SIG-M5 treated with dmso at 0.1 percent for 504 hours (cell line): ENCODE data around the gene CSGALNACT2.
A peak's percentile ranks its signal among the peaks of the same experiment; 100 is the strongest.
"Not testable (repeated sequence)": the region's sequence is repeated elsewhere in the genome, so short reads cannot be mapped to it uniquely, and the experiment has no call there.

Experiments
- DNase-seq: peaks from one replicate; lab custom pipeline; 2025; ENCODE audit not compliant: unreplicated experiment; lab: John Stamatoyannopoulos, UW

CSGALNACT2 gene

DNA sequence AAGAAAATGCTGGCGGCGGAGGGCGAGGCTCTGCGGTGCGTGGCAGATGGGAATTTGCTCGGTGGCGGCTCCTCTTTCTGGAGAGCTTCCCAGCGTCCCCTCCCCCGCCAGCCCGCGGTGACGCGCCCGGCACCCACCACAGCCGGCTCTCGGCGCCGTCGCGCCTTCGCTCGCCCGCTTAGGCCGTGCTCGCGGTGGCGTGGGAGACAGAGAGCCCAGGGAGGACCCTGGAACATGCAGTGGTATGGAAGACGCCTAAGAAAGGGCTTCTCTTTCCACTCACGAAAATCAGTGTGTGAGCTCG is 576 bp upstream of the CSGALNACT2 start:
- peak; percentile 9 for DNase-seq

DNA sequence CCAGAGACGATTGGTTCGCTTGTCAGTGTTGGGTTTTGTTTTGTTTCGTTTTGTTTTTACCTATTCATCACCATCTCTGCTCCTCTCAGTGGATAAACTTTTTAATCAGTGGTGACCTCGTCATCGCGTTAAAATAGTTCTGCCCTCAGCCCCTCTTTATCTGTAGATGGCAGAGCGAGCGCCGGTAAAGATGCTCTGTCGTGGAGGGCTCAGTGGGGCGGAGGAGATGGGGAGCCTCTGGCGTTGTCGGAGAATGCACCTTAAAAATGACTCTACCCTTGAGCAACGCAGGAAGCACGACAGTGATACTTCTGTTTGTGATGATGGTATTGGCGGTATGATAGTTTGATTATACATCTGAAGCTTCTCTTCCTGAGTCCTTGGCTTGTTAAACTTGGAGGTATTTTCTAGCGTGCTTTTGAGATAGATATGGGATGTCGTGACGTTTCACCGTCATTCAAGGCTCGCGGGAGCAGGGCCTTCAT is 554 bp downstream of the CSGALNACT2 start:
- DNase-seq = peak; percentile 51

DNA sequence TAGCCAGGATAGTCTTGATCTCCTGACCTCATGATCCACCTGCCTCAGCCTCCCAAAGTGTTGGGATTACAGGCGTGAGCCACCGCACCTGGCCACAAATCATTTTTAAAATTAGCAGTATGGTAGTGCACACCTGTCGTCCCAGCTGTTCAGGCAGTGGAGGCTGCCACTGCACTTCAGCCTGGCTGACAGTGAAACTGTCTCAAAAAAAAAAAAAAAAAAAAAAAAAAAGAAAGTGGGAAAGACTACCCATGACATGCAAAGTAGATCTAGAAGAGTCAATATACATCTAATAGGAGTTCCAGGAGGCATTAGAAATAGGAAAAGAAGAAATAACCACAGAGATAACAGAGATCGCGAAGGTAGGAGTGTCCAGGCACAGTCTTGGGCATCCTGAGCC is 3.2 kb downstream of the CSGALNACT2 start:
- DNase-seq = no peak

DNA sequence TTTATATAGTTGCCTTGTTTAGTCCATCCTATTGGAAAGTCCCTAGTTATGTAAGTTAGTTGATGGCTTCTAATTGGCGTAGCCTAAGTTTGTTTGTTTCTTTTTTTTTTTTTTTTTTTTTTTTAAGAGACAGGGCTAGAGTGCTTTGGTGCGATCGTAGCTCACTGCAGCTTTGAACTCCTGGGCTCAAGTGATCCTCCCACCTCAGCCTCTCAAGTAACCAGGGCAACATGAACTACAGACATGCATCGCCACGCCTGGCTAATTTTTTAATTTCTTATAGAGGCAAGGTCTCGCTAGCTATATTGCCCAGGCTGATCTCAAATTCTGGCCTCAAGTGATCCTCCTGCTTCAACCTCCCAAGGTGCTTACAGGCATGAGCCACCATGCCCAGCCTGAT is 7.1 kb downstream of the CSGALNACT2 start:
- no peak for DNase-seq

DNA sequence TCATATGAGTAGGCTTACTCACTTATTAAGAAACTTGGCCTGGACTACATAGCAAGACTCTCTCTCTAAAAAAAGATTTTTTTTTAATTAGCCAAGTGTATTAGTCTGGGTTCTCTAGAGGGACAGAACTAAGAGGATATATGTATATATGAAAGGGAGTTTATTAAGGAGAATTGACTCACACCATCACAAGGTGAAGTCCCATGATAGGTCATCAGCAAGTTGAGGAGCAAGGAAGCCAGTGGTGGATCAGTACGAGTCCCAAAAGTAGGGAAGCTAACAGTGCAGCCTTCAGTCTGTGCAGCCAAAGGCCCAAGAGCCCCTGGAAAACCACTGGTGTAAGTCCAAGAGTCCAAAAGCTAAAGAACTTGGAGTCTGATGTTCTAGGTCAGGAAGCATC is 7.7 kb downstream of the CSGALNACT2 start:
- not testable (repeated sequence) for DNase-seq

DNA sequence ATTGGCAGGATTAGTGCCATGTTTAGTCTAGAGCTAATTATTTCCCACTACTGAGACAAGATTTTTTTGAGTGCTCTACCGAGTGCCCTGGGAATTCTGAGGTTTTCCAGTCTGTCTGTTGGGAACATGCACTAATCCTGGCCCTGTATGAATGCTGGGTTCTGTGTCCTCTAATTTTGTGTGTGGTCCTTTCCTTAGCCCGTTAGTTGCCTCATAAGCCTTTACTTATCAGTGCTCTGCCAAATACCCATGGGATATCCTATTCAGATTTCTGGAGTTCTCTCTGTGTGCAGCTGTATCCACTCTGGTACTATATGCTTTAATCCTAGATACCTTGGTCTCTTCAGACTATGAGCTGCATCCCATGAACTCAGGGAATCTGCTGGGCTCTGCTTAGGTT is 13.1 kb downstream of the CSGALNACT2 start:
- no peak for DNase-seq

DNA sequence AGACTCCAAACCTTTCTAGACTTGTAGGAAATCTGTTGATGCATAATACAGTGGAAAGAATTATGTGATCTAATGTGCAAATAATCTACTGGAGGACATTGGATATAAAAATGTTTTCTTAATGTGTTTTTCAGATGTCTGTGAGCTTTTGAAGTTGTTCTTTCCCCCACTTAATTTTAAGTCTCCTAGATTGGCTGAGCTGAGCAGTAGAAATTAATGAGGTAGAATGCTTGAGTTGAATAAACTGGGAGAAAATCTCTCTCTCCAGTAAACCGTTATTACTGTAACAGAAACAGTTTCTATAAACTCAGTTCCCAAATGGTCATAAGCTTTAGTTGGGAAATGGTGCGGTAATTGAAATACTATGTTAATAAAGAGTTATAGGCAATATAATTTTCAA is 15.7 kb downstream of the CSGALNACT2 start:
- DNase-seq = no peak

DNA sequence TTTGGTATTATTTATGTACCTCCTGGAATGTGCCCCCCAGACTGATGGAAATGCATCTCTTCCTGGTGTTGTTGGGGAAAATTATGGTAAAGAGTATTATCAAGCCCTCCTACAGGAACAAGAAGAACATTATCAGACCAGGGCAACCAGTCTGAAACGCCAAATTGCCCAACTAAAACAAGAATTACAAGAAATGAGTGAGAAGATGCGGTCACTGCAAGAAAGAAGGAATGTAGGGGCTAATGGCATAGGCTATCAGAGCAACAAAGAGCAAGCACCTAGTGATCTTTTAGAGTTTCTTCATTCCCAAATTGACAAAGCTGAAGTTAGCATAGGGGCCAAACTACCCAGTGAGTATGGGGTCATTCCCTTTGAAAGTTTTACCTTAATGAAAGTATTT is 17.0 kb downstream of the CSGALNACT2 start:
- no peak for DNase-seq

DNA sequence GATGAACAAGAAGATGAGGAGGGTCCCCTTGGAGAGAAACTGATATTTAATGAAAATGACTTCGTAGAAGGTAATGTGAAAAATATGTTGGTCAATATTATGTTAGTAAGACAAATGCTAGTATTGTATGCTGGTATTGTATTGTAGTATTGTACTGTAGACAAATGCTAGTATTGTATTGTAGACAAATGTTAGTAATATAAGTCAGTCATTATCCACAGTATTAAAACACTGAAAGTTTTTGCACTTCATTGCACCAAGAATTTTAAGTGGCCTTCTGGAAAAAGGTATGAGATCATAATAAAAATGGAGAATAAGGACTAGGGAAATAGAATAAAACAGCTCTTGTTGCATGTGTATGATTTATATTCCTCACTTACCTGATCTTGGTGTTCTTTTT is 17.5 kb downstream of the CSGALNACT2 start:
- DNase-seq = no peak

DNA sequence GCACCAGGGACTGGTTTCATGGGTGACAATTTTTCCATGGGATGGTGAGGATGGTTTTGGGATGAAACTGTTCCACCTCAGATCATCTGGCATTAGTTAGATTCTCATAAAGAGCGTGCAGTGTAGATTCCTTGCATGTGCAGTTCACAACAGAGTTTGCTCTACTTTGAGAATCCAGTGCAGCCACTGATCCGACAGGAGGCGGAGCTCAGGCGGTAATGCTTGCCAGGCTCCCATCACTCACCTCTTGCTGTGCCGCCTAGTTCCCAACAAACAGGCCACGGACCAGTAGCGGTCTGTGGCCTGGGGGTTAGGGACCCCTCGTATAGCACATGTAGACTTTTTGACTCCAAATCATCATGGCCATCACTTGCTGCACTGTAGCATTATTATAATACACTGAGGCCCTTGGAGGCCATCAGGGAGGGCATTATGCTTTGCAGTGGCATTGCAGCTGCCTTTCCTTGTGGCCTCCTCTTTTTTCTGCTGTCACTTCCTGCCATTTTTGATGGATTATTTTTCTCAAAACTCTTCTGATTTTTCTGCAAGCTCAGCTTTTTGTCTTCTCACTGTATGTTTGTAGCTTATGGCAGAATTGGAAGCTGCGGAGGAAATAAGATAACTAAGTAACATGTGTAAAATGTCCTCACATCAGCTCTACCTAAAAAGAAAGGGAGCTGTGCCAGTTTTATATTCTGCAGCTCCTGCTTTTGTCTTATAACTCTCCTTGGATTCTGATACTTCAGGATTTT is 18.5 kb downstream of the CSGALNACT2 start:
- no peak for DNase-seq

DNA sequence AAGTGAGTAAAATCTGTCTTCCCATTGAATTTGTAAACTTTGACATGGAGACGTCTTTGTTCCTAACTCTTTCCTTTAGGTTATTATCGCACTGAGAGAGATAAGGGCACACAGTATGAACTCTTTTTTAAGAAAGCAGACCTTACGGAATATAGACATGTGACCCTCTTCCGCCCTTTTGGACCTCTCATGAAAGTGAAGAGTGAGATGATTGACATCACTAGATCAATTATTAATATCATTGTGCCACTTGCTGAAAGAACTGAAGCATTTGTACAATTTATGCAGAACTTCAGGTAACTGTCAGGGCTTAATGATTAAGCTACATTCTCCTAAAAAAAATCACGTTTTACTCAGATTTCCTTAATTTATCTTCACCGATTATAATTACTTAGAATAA is 20.4 kb downstream of the CSGALNACT2 start:
- no peak for DNase-seq

DNA sequence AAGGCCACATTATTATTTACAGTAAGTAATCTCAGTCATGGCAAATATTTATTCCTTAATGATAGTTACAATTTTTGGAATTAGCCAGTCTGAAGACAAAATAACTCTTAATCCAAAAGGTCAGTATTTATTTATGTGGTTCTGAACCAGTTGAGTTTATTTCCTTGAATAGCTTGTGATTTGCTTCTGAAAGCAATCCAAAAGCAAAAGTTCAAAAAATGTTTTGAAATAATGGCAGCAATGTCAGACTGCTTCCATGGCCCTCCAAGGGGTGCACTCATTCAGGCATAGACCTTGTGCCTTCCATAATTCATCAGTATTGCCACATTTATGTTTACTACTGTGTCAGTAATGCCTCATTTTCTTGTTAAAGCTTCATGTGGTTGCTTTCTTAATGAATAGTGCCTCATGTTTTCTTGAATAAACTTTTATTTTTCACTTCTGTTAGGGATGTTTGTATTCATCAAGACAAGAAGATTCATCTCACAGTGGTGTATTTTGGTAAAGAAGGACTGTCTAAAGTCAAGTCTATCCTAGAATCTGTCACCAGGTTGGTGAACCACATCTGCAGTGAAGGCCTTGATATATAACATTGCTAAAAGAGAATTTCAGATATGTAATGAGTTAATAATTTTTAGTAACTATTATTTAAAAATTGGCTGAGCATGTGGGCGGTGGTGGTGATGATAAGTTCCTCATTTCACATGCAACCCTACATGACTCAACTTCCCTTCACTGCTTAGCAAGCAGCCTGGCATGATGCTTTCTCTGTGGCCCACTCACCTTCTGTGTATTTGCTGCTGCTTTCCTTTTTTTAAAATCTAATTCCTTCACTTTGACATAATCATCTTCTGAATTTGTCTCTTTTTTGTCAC is 22.0 kb downstream of the CSGALNACT2 start:
- DNase-seq = peak; percentile 54

DNA sequence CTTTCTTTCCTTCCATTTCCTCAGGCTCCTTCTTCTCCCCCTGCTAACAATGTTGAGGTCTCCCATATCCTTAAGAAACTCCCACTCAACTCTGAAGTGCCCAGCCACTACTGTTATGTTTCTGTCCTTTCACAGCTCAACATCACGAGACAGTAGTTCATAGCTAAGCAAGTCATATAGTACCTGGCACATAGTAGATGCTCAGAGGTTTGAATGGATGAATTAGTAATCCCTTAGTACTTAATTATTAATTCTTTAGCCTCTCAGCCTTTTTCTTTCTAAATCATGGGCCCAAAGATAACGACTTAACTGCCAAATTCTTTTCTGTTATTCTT is 22.6 kb downstream of the CSGALNACT2 start:
- no peak for DNase-seq

DNA sequence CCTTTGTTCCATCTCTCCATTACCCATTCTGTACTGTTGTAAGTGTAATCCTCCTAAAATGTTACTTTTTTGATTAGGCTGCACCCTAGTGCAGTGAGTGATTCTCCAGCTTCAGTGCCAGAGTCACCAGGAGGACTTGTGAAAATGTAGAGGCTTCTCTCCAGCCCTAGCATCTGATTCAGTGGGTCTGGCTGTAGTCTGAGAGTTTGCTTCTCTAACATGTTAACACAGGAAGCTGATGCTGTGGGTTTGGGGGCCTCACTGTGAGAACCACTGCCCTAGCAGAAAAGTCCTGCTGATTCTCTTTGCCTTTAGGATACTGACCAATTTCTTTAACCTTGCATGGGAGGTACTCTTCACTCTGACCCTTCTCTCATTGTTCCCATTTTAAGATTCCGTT is 24.4 kb downstream of the CSGALNACT2 start:
- no peak for DNase-seq

DNA sequence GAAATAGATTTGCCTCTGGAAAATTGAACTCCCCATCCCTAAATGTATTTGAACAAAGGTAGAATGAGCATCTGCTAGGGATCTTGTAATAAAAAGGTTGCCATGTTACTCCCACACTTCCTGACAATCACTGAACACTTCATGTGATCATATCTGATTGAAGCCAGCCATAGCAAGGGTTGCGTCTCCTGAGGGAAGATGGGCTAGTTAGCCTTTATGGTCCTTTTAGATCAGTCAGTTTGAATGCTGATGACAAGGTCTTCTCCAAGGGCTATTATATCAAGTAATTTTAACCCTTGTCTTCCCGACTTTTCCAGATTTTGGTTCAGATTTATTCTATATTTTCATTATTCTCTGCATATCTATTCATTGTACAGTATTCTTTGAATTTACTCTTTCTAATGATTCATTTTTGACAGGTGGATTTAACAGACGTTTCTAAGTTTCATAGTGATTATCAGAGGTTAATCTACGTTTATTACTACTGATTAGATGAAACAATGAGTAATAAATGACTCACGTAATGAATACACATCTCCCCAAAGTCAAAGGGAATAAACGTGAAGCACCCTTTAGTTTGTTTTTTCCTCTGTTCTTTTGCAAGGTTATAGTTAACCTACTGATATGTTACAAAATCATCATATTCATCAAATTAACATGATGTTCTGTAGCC is 28.1 kb downstream of the CSGALNACT2 start:
- no peak for DNase-seq

DNA sequence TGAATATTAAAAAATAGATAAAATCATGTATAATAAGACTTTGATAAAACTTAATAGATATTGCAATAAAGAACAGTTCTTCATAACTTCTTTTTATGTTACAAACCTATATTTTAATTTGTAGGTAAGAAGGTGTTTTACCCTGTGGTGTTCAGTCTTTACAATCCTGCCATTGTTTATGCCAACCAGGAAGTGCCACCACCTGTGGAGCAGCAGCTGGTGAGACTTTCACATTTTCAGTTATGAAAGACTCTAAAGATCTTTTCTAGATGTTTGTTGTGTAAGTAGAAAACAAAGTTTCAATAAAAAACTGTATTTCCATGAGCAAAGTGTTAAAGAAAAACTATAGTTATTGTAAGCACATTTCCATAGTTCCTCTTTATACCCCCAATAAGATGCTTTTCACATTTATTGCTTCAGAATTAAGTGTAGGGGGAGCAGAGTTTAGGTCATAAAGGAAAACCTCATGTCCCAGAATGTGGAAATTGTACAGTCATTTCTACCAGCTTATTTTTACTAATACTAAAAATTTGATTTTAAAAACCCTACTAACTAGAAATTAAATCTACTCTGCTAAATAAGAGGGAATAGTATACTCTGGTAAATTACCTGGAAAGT is 28.7 kb downstream of the CSGALNACT2 start:
- DNase-seq = no peak

DNA sequence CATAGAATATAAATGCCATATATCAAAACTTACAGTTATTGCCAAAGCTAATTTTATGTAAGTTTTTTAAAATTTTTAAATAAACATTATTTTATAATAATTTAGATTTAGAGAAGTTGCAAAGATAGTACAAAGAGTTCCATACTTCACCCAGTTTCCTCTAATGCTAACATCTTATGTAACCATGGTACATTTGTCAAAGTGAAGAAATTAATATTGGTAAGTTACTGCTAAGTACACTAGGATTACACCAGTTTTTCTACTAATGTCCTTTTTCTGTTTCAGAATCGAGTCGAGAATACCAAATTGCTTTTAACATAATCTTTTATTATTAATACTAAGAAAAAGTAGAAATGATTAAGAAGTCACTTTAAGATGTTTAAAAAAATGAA is 29.2 kb downstream of the CSGALNACT2 start:
- DNase-seq = no peak

DNA sequence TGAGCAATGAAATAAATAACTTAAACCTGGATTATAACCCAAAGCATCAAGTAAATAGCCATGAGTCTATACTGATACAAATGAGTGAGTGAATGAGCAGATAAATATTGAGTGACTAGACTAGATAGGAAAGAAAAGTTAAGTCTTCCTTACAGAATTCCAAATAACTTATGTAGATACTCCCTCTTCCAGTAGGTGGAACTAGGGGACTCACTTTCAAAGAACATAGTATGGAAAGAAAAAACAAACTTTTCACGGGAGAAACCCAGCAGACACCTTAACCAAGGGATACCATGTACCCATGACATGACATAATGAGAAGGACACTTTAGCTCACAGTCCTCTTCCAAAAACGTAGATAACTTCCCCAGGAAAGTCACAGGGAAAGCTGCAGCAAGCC is 32.2 kb downstream of the CSGALNACT2 start:
- no peak for DNase-seq

DNA sequence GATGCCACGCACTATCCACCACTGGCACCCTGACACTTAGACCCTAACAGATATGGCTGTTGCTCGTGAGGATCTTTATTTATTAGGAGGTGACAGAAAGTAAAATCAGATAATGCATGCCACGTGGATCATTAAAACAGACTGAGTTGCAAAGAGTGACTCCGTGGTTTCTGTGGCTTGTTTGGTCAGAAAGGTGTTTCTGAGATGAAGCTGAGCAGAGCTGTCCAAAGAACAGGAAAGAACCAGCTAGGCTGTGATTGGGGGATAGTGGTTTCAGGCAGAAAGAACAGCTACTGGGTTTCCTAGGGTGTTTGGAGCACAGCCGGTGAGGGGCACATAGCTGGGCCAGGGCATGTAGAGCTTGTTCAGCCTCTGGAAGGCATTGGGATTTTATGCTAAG is 34.4 kb downstream of the CSGALNACT2 start:
- DNase-seq = no peak

DNA sequence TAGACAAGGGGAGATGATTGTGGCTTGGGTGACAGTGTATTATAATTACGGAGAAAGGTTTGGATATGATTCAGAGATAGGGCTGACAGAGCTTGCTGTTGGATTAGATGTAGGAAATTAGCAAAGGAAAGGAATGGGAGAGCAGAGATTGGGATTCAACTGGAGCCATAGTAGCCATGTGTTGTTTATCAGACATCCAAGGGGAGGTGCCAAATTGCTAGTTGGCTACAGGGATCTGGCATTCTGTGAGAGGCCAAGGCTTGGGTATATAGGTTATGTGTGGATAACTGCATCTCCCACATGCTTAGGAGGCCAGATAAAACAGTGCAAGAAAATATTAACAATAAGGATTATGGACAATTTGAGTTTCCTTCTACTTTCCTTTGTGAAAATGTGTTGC is 34.9 kb downstream of the CSGALNACT2 start:
- no peak for DNase-seq

DNA sequence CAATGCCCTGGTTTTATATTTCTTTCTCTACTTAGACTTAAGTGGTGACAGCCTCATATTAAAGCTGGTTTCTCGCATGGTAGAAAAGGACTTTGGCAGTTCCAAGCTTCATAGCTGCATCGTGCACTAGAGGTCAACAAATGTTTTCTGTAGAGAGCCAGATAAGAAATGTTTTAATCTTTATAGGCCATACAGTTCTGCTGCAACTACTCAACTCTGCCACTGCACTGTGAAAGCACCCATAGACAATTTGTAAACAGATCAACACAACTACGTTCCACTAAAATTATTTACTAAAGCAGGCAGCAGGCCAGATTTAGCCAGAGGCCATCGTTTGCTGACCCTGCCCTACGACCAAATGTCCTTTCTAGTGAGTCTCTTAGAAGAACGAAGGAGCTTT is 36.7 kb downstream of the CSGALNACT2 start:
- no peak for DNase-seq

DNA sequence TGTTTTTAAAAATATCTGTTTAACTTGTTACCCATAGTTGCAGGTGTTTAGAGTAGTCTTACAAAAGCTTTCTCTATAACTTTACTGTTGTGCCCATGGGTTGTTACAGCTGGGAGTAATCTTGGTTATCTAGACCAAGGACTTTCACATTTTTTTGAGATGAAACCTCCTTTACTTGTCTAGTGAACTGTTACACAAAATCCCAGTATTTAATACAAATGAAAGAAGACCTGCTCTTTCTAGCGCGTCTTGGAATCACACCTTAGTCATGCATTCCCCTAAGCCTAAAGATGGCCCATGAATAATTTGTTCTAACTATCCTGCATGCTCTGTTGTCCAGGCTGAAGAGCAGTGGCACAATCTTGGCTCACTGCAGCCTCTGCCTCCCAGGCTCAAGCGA is 38.0 kb downstream of the CSGALNACT2 start:
- DNase-seq = no peak
